SK-N-SH (cell line): Measurements from ENCODE around the gene HEXIM1.

Experiments
- EP300 ChIP-seq, 2 experiments: IDR thresholded peaks; 2 replicates each; pipeline versions ENCODE4 v1.4.0 to v1.6.1; 2012; ENCODE audit warnings: borderline replicate concordance in 1 of 2, low read depth in 1 of 2, low read length in 1 of 2
- FOXM1 ChIP-seq: IDR thresholded peaks from 2 replicates; pipeline ENCODE4 v1.4.0; 2012; ENCODE audit warnings: low read depth, mild to moderate bottlenecking
- GATA2 ChIP-seq: sonication (generic); formaldehyde crosslinking; IDR thresholded peaks from 2 replicates; pipeline ENCODE4 v1.5.0; 2020; ENCODE audit warnings: mild to moderate bottlenecking, missing genetic modification reagents
- JUND ChIP-seq: IDR thresholded peaks from 2 replicates; pipeline ENCODE4 v1.4.0; 2012
- SMC3 ChIP-seq: IDR thresholded peaks from 2 replicates; pipeline ENCODE4 v1.6.1; 2012; ENCODE audit warnings: low read depth, low read length, improper control_type of control experiment
- TCF12 ChIP-seq: IDR thresholded peaks from 2 replicates; pipeline ENCODE4 v1.4.0; 2012
- USF2 ChIP-seq: fragments of 150-350 bp; IDR thresholded peaks from 2 replicates; pipeline ENCODE4 v1.6.1; 2017; ENCODE audit warnings: antibody characterized with exemption, low read length, low read depth, borderline replicate concordance
- TF ChIP-seq, protein P1 (sequence below): fragments of 200-600 bp; sonication (generic); IDR thresholded peaks from 2 replicates; pipeline ENCODE4 v1.6.1; 2017; ENCODE audit warnings: antibody characterized with exemption, mild to moderate bottlenecking, moderate library complexity
- TF ChIP-seq, protein P2 (sequence below): IDR thresholded peaks from 2 replicates; pipeline ENCODE4 v1.4.0; 2012; ENCODE audit warnings: low read depth, borderline replicate concordance
- TF ChIP-seq, protein P3 (sequence below): fragments of 150-350 bp; IDR thresholded peaks from 2 replicates; pipeline ENCODE4 v1.6.1; 2016; ENCODE audit warnings: mild to moderate bottlenecking, low read depth, low read length
- TF ChIP-seq, protein P4 (sequence below): IDR thresholded peaks from 2 replicates; pipeline ENCODE4 v1.6.1; 2012; ENCODE audit warnings: mild to moderate bottlenecking, low read depth, low read length, moderate library complexity

DNA sequence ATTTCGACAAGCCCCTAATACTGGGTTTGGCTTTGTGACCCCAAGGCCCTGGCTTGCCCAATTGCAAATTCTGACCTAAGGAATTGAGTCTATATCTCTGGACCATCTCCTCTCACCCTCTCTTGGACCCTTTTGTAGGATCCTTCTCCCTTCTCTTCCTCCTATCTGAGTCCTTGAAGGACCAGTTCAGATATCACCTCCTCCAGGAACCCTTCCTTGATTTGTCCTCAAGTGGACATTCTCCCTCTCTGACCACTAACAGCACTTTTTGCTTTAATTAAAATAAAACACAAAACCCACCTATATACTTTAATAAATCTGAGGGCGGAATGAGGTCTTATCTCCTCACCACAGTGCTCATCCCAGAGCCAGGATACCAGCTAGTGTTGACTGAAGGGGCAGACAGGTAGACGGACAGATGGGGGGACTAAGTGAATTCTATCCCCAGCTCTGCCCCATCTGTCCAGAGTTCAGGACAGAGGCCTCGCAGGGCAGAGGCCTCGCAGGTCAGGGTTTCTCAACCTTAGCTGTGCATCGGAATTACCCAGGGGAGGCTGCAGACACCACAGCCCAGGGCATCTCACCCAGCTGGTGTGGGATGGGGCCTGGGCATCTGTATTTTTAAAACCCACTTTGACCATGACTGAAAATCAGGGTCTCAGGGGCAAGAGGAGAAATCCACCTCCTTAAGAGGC is 25.1 kb upstream of the HEXIM1 start:
- TF ChIP-seq, protein P1, sequence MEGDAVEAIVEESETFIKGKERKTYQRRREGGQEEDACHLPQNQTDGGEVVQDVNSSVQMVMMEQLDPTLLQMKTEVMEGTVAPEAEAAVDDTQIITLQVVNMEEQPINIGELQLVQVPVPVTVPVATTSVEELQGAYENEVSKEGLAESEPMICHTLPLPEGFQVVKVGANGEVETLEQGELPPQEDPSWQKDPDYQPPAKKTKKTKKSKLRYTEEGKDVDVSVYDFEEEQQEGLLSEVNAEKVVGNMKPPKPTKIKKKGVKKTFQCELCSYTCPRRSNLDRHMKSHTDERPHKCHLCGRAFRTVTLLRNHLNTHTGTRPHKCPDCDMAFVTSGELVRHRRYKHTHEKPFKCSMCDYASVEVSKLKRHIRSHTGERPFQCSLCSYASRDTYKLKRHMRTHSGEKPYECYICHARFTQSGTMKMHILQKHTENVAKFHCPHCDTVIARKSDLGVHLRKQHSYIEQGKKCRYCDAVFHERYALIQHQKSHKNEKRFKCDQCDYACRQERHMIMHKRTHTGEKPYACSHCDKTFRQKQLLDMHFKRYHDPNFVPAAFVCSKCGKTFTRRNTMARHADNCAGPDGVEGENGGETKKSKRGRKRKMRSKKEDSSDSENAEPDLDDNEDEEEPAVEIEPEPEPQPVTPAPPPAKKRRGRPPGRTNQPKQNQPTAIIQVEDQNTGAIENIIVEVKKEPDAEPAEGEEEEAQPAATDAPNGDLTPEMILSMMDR: no peak
- TF ChIP-seq TCF12 (no peak), GATA2 (CRISPR knock-in tag) (no peak), EP300 (IDR thresholded peaks at IDR 0.05; ENCODE audit: borderline replicate concordance in 1 of 2, low read depth in 1 of 2, low read length in 1 of 2) (no peak), JUND (no peak), USF2 (no peak), FOXM1 (no peak), SMC3 (no peak)
- TF ChIP-seq, protein P2, sequence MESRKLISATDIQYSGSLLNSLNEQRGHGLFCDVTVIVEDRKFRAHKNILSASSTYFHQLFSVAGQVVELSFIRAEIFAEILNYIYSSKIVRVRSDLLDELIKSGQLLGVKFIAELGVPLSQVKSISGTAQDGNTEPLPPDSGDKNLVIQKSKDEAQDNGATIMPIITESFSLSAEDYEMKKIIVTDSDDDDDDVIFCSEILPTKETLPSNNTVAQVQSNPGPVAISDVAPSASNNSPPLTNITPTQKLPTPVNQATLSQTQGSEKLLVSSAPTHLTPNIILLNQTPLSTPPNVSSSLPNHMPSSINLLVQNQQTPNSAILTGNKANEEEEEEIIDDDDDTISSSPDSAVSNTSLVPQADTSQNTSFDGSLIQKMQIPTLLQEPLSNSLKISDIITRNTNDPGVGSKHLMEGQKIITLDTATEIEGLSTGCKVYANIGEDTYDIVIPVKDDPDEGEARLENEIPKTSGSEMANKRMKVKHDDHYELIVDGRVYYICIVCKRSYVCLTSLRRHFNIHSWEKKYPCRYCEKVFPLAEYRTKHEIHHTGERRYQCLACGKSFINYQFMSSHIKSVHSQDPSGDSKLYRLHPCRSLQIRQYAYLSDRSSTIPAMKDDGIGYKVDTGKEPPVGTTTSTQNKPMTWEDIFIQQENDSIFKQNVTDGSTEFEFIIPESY: no peak
- TF ChIP-seq, protein P3, sequence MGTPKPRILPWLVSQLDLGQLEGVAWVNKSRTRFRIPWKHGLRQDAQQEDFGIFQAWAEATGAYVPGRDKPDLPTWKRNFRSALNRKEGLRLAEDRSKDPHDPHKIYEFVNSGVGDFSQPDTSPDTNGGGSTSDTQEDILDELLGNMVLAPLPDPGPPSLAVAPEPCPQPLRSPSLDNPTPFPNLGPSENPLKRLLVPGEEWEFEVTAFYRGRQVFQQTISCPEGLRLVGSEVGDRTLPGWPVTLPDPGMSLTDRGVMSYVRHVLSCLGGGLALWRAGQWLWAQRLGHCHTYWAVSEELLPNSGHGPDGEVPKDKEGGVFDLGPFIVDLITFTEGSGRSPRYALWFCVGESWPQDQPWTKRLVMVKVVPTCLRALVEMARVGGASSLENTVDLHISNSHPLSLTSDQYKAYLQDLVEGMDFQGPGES: no peak
- TF ChIP-seq, protein P4, sequence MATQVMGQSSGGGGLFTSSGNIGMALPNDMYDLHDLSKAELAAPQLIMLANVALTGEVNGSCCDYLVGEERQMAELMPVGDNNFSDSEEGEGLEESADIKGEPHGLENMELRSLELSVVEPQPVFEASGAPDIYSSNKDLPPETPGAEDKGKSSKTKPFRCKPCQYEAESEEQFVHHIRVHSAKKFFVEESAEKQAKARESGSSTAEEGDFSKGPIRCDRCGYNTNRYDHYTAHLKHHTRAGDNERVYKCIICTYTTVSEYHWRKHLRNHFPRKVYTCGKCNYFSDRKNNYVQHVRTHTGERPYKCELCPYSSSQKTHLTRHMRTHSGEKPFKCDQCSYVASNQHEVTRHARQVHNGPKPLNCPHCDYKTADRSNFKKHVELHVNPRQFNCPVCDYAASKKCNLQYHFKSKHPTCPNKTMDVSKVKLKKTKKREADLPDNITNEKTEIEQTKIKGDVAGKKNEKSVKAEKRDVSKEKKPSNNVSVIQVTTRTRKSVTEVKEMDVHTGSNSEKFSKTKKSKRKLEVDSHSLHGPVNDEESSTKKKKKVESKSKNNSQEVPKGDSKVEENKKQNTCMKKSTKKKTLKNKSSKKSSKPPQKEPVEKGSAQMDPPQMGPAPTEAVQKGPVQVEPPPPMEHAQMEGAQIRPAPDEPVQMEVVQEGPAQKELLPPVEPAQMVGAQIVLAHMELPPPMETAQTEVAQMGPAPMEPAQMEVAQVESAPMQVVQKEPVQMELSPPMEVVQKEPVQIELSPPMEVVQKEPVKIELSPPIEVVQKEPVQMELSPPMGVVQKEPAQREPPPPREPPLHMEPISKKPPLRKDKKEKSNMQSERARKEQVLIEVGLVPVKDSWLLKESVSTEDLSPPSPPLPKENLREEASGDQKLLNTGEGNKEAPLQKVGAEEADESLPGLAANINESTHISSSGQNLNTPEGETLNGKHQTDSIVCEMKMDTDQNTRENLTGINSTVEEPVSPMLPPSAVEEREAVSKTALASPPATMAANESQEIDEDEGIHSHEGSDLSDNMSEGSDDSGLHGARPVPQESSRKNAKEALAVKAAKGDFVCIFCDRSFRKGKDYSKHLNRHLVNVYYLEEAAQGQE: no peak
